GM06990 (cell line): ENCODE data around the gene KCNH5.

Experiments used
- DNase-seq: peaks from one replicate; pipeline ENCODE4 v3.0.0-alpha.2; 2011; ENCODE audit not compliant: insufficient read length; ENCODE audit errors: extremely low read depth
- H3K27me3 ChIP-seq: replicated peaks from 2 replicates; pipeline ENCODE4 v1.6.0; 2011; ENCODE audit warnings: low read length; ENCODE audit not compliant: control insufficient read depth, insufficient read depth
- H3K36me3 ChIP-seq: 2 replicates; pipeline ENCODE4 v1.5.1; 2011; ENCODE audit warnings: low read length; ENCODE audit not compliant: control insufficient read depth, insufficient read depth
- H3K4me3 ChIP-seq: replicated peaks from 2 replicates; pipeline ENCODE4 v1.5.1; 2011; ENCODE audit warnings: low read depth, mild to moderate bottlenecking, control low read depth, low read length
- TF ChIP-seq, protein P1 (sequence below): IDR thresholded peaks from 2 replicates; pipeline ENCODE4 v1.5.1; 2011; ENCODE audit warnings: low read length, control low read depth, mild to moderate bottlenecking, inconsistent platforms; ENCODE audit not compliant: insufficient read depth, poor library complexity, severe bottlenecking

Gene KCNH5

DNA sequence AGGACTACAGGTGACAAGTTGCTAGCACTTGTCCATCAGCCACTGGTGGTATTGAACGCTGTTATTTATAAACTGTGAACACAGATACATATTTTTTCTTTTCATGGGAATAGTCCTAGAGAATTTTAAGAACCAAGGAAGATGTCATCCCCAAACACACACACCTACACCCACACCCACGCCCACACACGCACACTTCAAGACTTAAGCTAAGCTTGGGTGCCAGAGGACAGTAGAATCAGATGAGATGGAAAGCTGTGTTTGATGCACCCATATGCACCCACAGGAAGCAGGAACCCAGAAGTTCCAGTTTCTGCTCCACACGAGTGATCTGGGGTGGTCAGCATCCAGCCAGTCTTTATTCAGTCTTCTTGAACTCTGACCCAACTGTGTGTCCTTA lies 348.3 kb downstream of the KCNH5 start:
- no peak for DNase-seq
- H3K27me3 ChIP-seq, result no peaks in the 10 kb centered on the region
- TF ChIP-seq, protein P1, sequence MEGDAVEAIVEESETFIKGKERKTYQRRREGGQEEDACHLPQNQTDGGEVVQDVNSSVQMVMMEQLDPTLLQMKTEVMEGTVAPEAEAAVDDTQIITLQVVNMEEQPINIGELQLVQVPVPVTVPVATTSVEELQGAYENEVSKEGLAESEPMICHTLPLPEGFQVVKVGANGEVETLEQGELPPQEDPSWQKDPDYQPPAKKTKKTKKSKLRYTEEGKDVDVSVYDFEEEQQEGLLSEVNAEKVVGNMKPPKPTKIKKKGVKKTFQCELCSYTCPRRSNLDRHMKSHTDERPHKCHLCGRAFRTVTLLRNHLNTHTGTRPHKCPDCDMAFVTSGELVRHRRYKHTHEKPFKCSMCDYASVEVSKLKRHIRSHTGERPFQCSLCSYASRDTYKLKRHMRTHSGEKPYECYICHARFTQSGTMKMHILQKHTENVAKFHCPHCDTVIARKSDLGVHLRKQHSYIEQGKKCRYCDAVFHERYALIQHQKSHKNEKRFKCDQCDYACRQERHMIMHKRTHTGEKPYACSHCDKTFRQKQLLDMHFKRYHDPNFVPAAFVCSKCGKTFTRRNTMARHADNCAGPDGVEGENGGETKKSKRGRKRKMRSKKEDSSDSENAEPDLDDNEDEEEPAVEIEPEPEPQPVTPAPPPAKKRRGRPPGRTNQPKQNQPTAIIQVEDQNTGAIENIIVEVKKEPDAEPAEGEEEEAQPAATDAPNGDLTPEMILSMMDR, result no peak
- no peaks in the 10 kb centered on the region for H3K36me3 ChIP-seq
- H3K4me3 ChIP-seq, result no peak overlapping the region

GRCh38 chr14:62696331-62696924 lies 348.8 kb downstream of the KCNH5 start:
- H3K27me3 ChIP-seq, result no peaks in the 10 kb centered on the region
- no peak for DNase-seq
- TF ChIP-seq, protein P1, result no peak
- no peak overlapping the region for H3K4me3 ChIP-seq
- no peaks in the 10 kb centered on the region for H3K36me3 ChIP-seq

DNA sequence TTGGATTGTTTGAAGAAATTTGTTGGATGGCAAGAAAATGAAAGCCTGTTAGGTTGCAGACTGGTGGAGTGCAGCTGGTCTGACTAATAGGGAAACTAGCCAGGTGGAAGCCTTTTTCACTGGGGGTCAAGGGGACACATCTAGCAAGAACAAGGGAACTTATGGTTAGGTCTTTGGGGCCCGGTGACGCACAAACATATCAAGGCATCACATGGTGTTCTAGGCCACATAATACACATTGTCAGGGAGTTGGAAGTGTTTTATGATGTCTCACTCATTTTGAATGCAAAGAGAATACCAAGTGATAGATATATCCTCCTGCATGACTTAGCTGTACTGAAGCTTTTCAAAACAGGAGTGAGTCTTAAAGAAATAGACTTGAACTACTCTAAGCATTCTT lies 351.2 kb downstream of the KCNH5 start:
- no peaks in the 10 kb centered on the region for H3K27me3 ChIP-seq
- no peaks in the 10 kb centered on the region for H3K36me3 ChIP-seq
- no peak overlapping the region for H3K4me3 ChIP-seq
- TF ChIP-seq, protein P1, result no peak
- no peak for DNase-seq

DNA sequence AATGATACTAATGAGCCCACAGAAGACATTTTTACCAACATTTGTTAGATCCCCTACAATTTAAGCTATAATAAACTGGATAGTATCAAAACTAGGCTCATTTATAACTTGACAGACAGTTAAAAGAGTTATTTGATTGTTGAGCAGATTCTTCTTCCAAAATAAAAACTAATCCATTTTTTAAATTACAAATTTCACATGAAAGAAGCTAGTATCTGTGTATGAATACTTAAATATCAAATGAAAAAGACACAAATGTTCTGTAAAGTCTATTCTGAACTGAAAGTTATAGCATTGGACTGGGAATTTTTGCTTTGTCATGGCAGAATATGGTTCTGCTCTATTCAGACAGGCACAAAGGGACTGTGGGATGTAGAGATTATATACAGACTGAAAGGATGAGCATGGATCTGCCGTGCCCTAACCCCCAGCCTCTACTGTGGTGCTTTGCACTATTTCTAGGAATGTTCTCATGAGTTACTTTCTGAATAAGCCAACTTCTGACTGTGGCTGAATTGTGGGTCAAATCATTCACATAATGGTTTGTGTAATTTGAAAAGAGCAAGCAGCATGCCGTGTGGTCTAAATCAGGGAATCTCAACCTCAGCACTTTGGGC lies 352.7 kb downstream of the KCNH5 start:
- DNase-seq, result no peak
- TF ChIP-seq, protein P1, result no peak

DNA sequence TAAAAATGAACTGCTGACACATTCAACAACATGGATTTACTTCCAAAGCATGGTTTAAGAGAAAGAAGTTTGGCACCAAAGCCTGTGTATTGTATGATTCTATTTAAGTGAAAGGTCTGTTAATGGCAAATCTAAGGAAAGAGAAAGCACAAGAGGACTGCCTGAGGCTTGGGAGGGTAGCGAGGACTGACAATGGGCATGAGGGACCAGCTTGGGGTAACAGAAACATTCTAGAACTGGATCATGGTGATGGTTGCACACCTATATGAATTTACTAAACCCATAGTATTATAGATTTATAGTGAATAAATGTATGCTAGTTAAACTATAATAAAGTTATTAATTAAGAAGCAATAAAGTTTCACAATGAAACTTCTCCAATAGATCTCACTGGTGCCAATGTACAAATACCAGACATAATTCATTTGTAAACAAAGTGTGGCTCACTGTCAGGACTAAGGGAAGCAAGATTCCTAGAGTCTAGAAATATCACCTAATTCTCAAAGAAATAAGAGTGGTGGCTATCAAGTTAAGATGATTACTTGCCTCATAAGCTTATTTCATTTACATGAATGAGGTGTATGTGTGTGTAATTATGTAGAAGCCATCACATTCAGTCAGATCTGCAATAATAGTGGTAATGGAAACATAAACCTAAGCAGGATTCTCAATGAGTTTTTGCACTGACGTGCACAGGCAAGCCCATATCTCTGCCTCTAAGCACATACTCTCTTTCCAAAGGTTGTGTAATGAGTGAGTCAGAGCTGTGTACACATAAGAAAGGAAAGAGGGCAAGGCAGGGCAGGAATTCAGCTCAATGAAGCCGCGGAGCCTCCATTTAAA lies 353.4 kb downstream of the KCNH5 start:
- H3K4me3 ChIP-seq, result no peak overlapping the region
- TF ChIP-seq, protein P1, result no peak
- no peaks in the 10 kb centered on the region for H3K36me3 ChIP-seq
- no peaks in the 10 kb centered on the region for H3K27me3 ChIP-seq
- DNase-seq, result no peak

More for the DNA sequence above, 352.7 kb downstream of the KCNH5 start:
- no peaks in the 10 kb centered on the region for H3K27me3 ChIP-seq
- H3K4me3 ChIP-seq, result no peak overlapping the region
- no peaks in the 10 kb centered on the region for H3K36me3 ChIP-seq
